ENCODE measurements around the gene A4GALT. TPM values are rescaled to one million over a fixed set of nuclear protein-coding genes. Genes with fewer than 3 reads are reported as not detected.

A4GALT gene
- total and polyA plus RNA-seq, 2 donors from 2014 or later, result 76.2 to 186 TPM

GRCh38 chr22:42697542-42698013 is 23.1 kb downstream of the A4GALT start:
- TF ChIP-seq CTCF (IDR thresholded peaks at IDR 0.05; ENCODE audit: borderline replicate concordance, extremely low read depth, insufficient read depth), result no peak
- no peak overlapping the region for H3K4me3 ChIP-seq (ENCODE audit: low read length in 3 of 3)
- intact Hi-C loops (cut with DNase I), result no loop called here
- DNase-seq, result peak in 1 of 5 donors; percentile 93
- peak overlapping the region; percentile 6 to 34 for H3K27ac ChIP-seq (ENCODE audit: low read depth in 2 of 2, low read length in 2 of 2)
- peaks cover 0 to 5% (median 0%) of the 10 kb centered on the region in 3 donors for H3K36me3 ChIP-seq (ENCODE audit: control insufficient read depth in 2 of 3, insufficient read depth in 3 of 3, low read length in 3 of 3)
- no peak overlapping the region for H3K9ac ChIP-seq (ENCODE audit: low read length in 3 of 3)
- H3K9me3 ChIP-seq (ENCODE audit: control insufficient read depth in 2 of 3, insufficient read depth in 1 of 3, low read length in 3 of 3), result no peaks in the 10 kb centered on the region
- H3K4me1 ChIP-seq (ENCODE audit: control insufficient read depth in 2 of 3, insufficient read depth in 2 of 3, low read depth in 1 of 3, low read length in 3 of 3), result peaks cover 0 to 19% (median 8%) of the 10 kb centered on the region in 3 donors
- no peak for FAIRE-seq
- H3K27me3 ChIP-seq (ENCODE audit: control insufficient read depth, insufficient read depth, low read length), result no peaks in the 10 kb centered on the region

GRCh38 chr22:42696331-42696967 is 24.2 kb downstream of the A4GALT start:
- Histone ChIP-seq H3K27ac (ENCODE audit: low read depth in 2 of 2, low read length in 2 of 2) (peak overlapping the region in 1 of 2 donors; percentile 34), H3K4me3 (ENCODE audit: low read length in 3 of 3) (no peak overlapping the region), H3K36me3 (ENCODE audit: control insufficient read depth in 2 of 3, insufficient read depth in 3 of 3, low read length in 3 of 3) (peaks cover 0 to 5% (median 0%) of the 10 kb centered on the region in 3 donors), H3K9me3 (ENCODE audit: control insufficient read depth in 2 of 3, insufficient read depth in 1 of 3, low read length in 3 of 3) (no peaks in the 10 kb centered on the region), H3K27me3 (ENCODE audit: control insufficient read depth, insufficient read depth, low read length) (no peaks in the 10 kb centered on the region), H3K9ac (ENCODE audit: low read length in 3 of 3) (no peak overlapping the region), H3K4me1 (ENCODE audit: control insufficient read depth in 2 of 3, insufficient read depth in 2 of 3, low read depth in 1 of 3, low read length in 3 of 3) (peaks cover 0 to 13% (median 5%) of the 10 kb centered on the region in 3 donors)
- intact Hi-C loops (cut with DNase I), result no loop called here
- no peak for TF ChIP-seq CTCF (IDR thresholded peaks at IDR 0.05; ENCODE audit: borderline replicate concordance, extremely low read depth, insufficient read depth)
- peak in 1 of 5 donors; percentile 72 for DNase-seq
- FAIRE-seq, result no peak

GRCh38 chr22:42695294-42695693 is 25.4 kb downstream of the A4GALT start:
- FAIRE-seq (no peak), DNase-seq (peak in 1 of 5 donors; percentile 56)
- peaks cover 0 to 9% (median 4%) of the 10 kb centered on the region in 3 donors for H3K4me1 ChIP-seq (ENCODE audit: control insufficient read depth in 2 of 3, insufficient read depth in 2 of 3, low read depth in 1 of 3, low read length in 3 of 3)
- H3K27me3 ChIP-seq (ENCODE audit: control insufficient read depth, insufficient read depth, low read length), result no peaks in the 10 kb centered on the region
- no peak overlapping the region for H3K4me3 ChIP-seq (ENCODE audit: low read length in 3 of 3)
- peaks cover 0 to 5% (median 0%) of the 10 kb centered on the region in 3 donors for H3K36me3 ChIP-seq (ENCODE audit: control insufficient read depth in 2 of 3, insufficient read depth in 3 of 3, low read length in 3 of 3)
- H3K27ac ChIP-seq (ENCODE audit: low read depth in 2 of 2, low read length in 2 of 2), result no peak overlapping the region
- H3K9me3 ChIP-seq (ENCODE audit: control insufficient read depth in 2 of 3, insufficient read depth in 1 of 3, low read length in 3 of 3), result no peaks in the 10 kb centered on the region
- intact Hi-C loops (cut with DNase I), result no loop called here
- TF ChIP-seq CTCF (IDR thresholded peaks at IDR 0.05; ENCODE audit: borderline replicate concordance, extremely low read depth, insufficient read depth), result no peak
- H3K9ac ChIP-seq (ENCODE audit: low read length in 3 of 3), result no peak overlapping the region

Data from kidney (tissue), 14 donors.